KMS-11 (cell line): ENCODE data around the gene SEZ6.

ENCODE experiments used
- H2AFZ ChIP-seq: fragments of 200-600 bp; sonication (generic); 2 replicates; pipeline ENCODE4 v1.6.1; 2016; ENCODE audit warnings: antibody characterized with exemption, mixed run types, low read depth
- H3K27ac ChIP-seq: fragments of 200-600 bp; sonication (generic); 2 replicates; pipeline ENCODE4 v1.6.1; 2016; ENCODE audit warnings: mild to moderate bottlenecking, mixed run types
- H3K27me3 ChIP-seq: fragments of 200-600 bp; sonication (generic); 2 replicates; pipeline ENCODE4 v1.6.1; 2017; ENCODE audit warnings: mild to moderate bottlenecking, low read depth, mixed run types, moderate library complexity; ENCODE audit not compliant: insufficient read depth
- H3K36me3 ChIP-seq: fragments of 200-600 bp; sonication (generic); 2 replicates; pipeline ENCODE4 v1.6.1; 2017; ENCODE audit warnings: mild to moderate bottlenecking, mixed run types; ENCODE audit not compliant: insufficient read depth
- H3K4me1 ChIP-seq: fragments of 200-600 bp; sonication (generic); 2 replicates; pipeline ENCODE4 v1.6.1; 2016; ENCODE audit warnings: mild to moderate bottlenecking, low read depth, mixed run types; ENCODE audit not compliant: poor library complexity, severe bottlenecking
- H3K4me2 ChIP-seq: fragments of 200-600 bp; sonication (generic); 2 replicates; pipeline ENCODE4 v1.7.0; 2016; ENCODE audit warnings: mild to moderate bottlenecking, mixed run types
- H3K4me3 ChIP-seq: fragments of 200-600 bp; sonication (generic); IDR thresholded peaks from 2 replicates; pipeline ENCODE4 v1.6.1; 2017; ENCODE audit warnings: low read depth, low read length, mixed read lengths; ENCODE audit not compliant: insufficient read depth
- H3K79me2 ChIP-seq: fragments of 200-600 bp; sonication (generic); 2 replicates; pipeline ENCODE4 v1.6.1; 2016; ENCODE audit warnings: low read depth, mixed run types; ENCODE audit not compliant: insufficient read depth
- H3K9ac ChIP-seq: fragments of 200-600 bp; sonication (generic); 2 replicates; pipeline ENCODE4 v1.6.1; 2016; ENCODE audit warnings: mild to moderate bottlenecking, mixed run types
- H4K20me1 ChIP-seq: fragments of 200-600 bp; sonication (generic); 2 replicates; pipeline ENCODE4 v1.6.1; 2016; ENCODE audit warnings: mild to moderate bottlenecking, mixed run types; ENCODE audit not compliant: insufficient read depth
- CTCF ChIP-seq: fragments of 200-600 bp; sonication (generic); conservative IDR thresholded peaks from 2 replicates; pipeline ENCODE4 v1.6.1; 2017; ENCODE audit warnings: low read depth, mild to moderate bottlenecking, antibody characterized with exemption, low read length, moderate library complexity, mixed read lengths

The SEZ6 gene

DNA sequence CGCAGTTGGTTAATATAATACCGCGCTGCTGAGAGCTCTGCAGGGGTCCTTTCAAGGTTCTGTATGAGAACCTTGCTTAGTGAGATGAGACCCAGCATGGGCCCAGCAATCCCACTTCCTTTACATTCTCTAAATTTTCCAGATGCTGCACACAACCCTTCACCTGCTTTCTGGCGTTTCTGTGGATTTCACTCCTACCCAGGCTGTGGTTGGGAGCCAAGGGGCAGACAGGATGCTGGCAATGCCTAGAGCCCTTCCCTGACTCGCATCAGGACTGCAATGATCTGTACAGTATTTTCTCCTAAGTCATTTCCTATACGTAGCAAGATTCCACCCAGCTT, 27.0 kb upstream of the SEZ6 start:
- TF ChIP-seq CTCF, result no peak
- H3K79me2 ChIP-seq, result no peaks in the 10 kb centered on the region
- H3K4me2 ChIP-seq, result no peak overlapping the region
- peaks cover 99% of the 10 kb centered on the region for H3K27me3 ChIP-seq
- H3K36me3 ChIP-seq, result no peaks in the 10 kb centered on the region
- H4K20me1 ChIP-seq, result no peaks in the 10 kb centered on the region
- no peak overlapping the region for H3K27ac ChIP-seq
- no peak overlapping the region for H3K9ac ChIP-seq
- H3K4me1 ChIP-seq, result no peaks in the 10 kb centered on the region
- no peak overlapping the region for H2AFZ ChIP-seq
- no peak overlapping the region for H3K4me3 ChIP-seq

GRCh38 chr17:29032013-29032856, 26.4 kb upstream of the SEZ6 start:
- no peaks in the 10 kb centered on the region for H3K4me1 ChIP-seq
- H3K9ac ChIP-seq, result no peak overlapping the region
- no peaks in the 10 kb centered on the region for H3K36me3 ChIP-seq
- H4K20me1 ChIP-seq, result no peaks in the 10 kb centered on the region
- H3K4me2 ChIP-seq, result no peak overlapping the region
- no peak overlapping the region for H3K27ac ChIP-seq
- no peak for TF ChIP-seq CTCF
- H3K79me2 ChIP-seq, result no peaks in the 10 kb centered on the region
- no peak overlapping the region for H2AFZ ChIP-seq
- H3K27me3 ChIP-seq, result peaks cover 100% of the 10 kb centered on the region
- H3K4me3 ChIP-seq, result no peak overlapping the region

DNA sequence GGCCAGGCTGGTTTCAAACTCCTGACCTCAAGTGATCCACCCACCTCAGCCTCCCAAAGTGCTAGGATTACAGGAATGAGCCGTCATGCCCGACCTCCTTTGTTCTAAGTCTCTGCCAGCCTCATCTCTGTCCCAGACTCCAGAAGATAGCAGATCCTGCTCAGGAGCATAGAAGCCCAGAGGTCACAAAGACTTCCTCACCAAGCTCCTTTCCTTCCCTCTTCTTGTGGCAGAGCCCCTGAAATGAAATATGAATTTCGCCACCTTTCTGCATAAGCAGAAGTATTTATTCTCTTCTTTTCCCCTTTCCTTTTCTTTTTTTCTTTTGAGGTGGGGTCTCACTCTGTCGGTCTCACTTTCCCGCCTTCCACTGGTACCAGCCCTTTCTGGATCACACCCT, 25.7 kb upstream of the SEZ6 start:
- no peak overlapping the region for H2AFZ ChIP-seq
- H3K27me3 ChIP-seq, result peaks cover 99% of the 10 kb centered on the region
- H3K27ac ChIP-seq, result no peak overlapping the region
- H3K36me3 ChIP-seq, result no peaks in the 10 kb centered on the region
- H3K4me1 ChIP-seq, result no peaks in the 10 kb centered on the region
- no peaks in the 10 kb centered on the region for H4K20me1 ChIP-seq
- no peak overlapping the region for H3K4me2 ChIP-seq
- TF ChIP-seq CTCF, result no peak
- no peak overlapping the region for H3K4me3 ChIP-seq
- no peaks in the 10 kb centered on the region for H3K79me2 ChIP-seq
- H3K9ac ChIP-seq, result no peak overlapping the region

DNA sequence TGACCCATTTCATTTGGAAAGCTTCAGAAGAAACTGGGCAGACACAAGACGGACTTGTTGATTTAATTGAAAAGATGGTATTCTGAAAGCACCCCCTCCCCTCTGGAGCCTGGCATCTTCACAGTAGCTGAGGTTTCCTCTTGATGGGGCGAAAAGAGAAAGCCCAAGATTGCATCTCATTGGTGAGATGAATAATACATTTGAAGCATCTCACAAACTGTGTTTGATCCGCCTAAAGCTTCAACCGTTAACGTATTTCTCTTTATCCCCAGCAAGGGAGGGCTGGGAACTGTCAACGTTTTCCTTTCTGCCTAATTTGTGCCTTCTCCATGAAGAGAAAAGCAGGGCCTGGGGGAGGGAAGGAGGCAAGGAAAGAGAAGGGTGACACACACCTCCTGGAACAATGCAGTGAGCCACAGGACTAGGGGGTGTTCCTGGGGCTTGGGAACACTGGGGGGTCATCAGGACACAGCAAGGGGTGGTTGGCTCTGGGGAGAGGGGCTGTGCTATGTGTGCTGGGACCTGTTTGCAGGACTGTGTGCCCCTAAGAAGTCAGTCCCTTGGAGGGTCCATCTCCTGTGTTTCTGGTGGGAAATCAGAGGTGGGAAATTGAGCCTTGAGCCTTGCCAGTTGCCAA, 18.6 kb upstream of the SEZ6 start:
- no peak for TF ChIP-seq CTCF
- H3K4me3 ChIP-seq, result no peak overlapping the region

More for the DNA sequence above, 18.6 kb upstream of the SEZ6 start:
- Histone ChIP-seq H3K27me3 (peaks cover 90% of the 10 kb centered on the region), H3K79me2 (no peaks in the 10 kb centered on the region), H4K20me1 (no peaks in the 10 kb centered on the region), H3K36me3 (no peaks in the 10 kb centered on the region), H3K27ac (no peak overlapping the region), H3K4me1 (no peaks in the 10 kb centered on the region), H3K9ac (no peak overlapping the region), H2AFZ (no peak overlapping the region), H3K4me2 (no peak overlapping the region)
